ENCODE measurements around the gene GALNT7. TPM values are rescaled to one million over a fixed set of nuclear protein-coding genes. Genes with fewer than 3 reads are reported as not detected.

The GALNT7 gene
- total RNA-seq, 1 donor from 2014 or later, result 24.7 TPM

DNA sequence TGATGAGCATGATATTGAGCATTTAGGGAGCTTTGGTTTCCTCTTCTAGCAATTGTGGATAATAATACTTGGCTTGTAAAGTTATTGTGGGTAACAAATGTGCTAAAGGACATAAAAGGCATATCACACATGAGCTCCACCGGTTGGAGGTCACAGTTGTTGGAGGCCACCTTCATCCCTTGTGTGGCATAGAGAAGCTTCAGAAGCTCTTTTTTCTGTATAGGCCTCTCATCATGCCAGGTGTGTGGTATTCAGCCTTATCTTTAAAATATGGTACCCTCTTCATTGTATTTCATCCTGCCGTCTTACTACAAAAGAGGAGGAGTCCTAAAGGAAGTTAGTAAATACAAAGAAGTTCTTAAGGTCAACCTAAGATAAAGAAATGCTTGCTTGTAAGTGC, 99.1 kb downstream of the GALNT7 start:
- Histone ChIP-seq H3K27me3 (ENCODE audit: control insufficient read depth, insufficient read depth, low read length) (no peaks in the 10 kb centered on the region), H3K36me3 (ENCODE audit: control insufficient read depth, insufficient read depth, low read length) (no peaks in the 10 kb centered on the region), H3K4me3 (ENCODE audit: low read depth, low read length) (no peak overlapping the region)
- FAIRE-seq (no peak), DNase-seq (ENCODE audit: low read depth) (no peak)
- TF ChIP-seq, protein P1, sequence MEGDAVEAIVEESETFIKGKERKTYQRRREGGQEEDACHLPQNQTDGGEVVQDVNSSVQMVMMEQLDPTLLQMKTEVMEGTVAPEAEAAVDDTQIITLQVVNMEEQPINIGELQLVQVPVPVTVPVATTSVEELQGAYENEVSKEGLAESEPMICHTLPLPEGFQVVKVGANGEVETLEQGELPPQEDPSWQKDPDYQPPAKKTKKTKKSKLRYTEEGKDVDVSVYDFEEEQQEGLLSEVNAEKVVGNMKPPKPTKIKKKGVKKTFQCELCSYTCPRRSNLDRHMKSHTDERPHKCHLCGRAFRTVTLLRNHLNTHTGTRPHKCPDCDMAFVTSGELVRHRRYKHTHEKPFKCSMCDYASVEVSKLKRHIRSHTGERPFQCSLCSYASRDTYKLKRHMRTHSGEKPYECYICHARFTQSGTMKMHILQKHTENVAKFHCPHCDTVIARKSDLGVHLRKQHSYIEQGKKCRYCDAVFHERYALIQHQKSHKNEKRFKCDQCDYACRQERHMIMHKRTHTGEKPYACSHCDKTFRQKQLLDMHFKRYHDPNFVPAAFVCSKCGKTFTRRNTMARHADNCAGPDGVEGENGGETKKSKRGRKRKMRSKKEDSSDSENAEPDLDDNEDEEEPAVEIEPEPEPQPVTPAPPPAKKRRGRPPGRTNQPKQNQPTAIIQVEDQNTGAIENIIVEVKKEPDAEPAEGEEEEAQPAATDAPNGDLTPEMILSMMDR (IDR thresholded peaks at IDR 0.05; ENCODE audit: insufficient read depth, low read length, severe bottlenecking), result no peak

DNA sequence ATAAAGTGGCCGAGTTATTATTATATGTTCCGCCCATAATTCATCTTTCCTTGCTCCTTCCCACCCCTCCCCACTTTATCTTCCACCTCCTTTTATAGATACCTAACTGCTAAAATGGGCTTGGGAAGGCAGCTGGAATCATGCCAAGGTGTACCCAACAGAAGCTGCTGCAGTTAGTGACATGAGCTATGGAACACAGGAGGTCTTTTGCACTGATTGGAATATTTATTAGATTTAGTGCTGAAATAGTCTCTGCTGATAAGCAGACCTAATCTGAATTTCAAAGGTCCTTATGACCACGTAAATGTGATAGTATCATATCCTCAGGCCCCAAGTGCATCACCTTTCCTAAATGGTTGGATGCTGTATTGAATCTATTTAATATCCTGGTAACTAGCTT, 100.7 kb downstream of the GALNT7 start:
- no peaks in the 10 kb centered on the region for H3K27me3 ChIP-seq (ENCODE audit: control insufficient read depth, insufficient read depth, low read length)
- H3K4me3 ChIP-seq (ENCODE audit: low read depth, low read length), result no peak overlapping the region
- DNase-seq (ENCODE audit: low read depth), result no peak
- no peak for FAIRE-seq
- TF ChIP-seq, protein P1 (IDR thresholded peaks at IDR 0.05; ENCODE audit: insufficient read depth, low read length, severe bottlenecking), result no peak
- H3K36me3 ChIP-seq (ENCODE audit: control insufficient read depth, insufficient read depth, low read length), result no peaks in the 10 kb centered on the region

DNA sequence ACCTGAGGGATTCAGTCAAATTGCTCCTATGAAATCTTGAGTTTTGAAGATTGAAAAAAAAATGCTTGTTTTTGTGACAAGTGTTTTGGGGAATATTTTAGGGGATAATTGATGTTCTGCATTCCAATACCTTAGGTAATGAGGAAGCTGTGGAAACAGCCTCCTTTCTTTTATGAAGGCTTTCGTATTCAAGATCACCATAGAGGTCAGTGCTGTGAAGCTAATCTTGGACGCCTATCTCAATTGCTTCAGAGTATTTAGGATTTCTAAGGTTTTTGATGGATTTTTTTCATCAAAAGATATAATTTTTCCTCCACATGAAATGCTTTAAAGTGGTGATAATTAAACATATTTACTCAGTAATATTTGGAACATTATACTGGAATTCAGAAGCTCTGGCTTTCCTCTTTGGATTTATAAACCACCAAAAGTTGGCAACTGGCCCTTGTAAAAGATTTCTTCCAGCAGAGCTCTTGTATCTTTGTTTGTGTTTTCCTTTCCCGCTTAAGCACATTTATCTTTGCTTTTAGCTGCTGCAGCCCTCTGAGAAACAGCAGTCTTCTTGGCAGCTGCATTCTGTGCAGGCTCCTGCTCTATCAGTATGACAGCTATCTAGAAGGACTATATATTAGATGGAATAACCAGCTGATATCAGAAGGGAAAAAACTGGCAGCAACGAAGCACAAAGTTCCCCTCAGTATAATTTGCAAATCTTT, 101.9 kb downstream of the GALNT7 start:
- no peaks in the 10 kb centered on the region for H3K36me3 ChIP-seq (ENCODE audit: control insufficient read depth, insufficient read depth, low read length)
- DNase-seq (ENCODE audit: low read depth) (no peak), FAIRE-seq (no peak)
- H3K4me3 ChIP-seq (ENCODE audit: low read depth, low read length), result no peak overlapping the region
- TF ChIP-seq, protein P1 (IDR thresholded peaks at IDR 0.05; ENCODE audit: insufficient read depth, low read length, severe bottlenecking), result no peak
- H3K27me3 ChIP-seq (ENCODE audit: control insufficient read depth, insufficient read depth, low read length), result no peaks in the 10 kb centered on the region

DNA sequence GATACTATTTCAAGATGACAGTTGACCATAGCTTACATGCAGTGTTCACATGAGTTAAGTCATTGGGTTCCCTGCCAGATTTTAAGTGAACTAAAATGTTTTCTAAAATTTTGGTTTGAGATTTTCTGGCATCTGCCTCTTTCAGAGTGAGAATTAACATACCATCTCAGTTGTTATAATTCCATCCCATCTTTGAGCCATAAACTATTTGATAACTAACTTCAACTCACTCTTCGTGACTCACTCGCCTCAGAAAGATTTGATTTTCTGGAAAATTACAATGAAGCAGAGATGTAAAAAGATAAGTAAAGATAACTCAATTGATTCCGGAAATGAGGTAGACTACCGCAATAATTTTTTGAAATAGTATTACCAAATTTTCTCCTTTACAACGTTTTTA, 103.7 kb downstream of the GALNT7 start:
- no peak for FAIRE-seq
- TF ChIP-seq, protein P1 (IDR thresholded peaks at IDR 0.05; ENCODE audit: insufficient read depth, low read length, severe bottlenecking), result no peak
- Histone ChIP-seq H3K27me3 (ENCODE audit: control insufficient read depth, insufficient read depth, low read length) (no peaks in the 10 kb centered on the region), H3K4me3 (ENCODE audit: low read depth, low read length) (no peak overlapping the region), H3K36me3 (ENCODE audit: control insufficient read depth, insufficient read depth, low read length) (no peaks in the 10 kb centered on the region)
- no peak for DNase-seq (ENCODE audit: low read depth)

DNA sequence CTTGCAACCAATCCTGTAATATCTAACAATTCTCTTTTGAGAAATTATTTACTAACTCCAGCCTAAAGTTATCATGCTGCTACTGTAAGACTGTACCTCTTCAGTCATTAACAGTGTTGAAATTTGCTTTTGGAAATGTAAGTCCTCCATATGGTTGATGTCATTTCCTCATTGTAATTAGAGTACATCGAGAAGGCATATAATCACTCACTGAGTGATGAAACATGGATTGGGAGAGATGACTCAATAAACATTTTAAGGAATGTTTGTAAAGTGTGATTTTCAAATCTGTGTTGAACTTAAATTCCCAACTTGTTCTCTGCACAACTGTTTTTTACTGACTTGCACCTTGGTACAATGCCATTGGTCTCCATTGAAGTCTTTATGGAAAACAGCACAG, 104.4 kb downstream of the GALNT7 start:
- no peaks in the 10 kb centered on the region for H3K36me3 ChIP-seq (ENCODE audit: control insufficient read depth, insufficient read depth, low read length)
- FAIRE-seq (no peak), DNase-seq (ENCODE audit: low read depth) (peak; percentile 85)
- no peaks in the 10 kb centered on the region for H3K27me3 ChIP-seq (ENCODE audit: control insufficient read depth, insufficient read depth, low read length)
- H3K4me3 ChIP-seq (ENCODE audit: low read depth, low read length), result no peak overlapping the region
- TF ChIP-seq, protein P1 (IDR thresholded peaks at IDR 0.05; ENCODE audit: insufficient read depth, low read length, severe bottlenecking), result no peak

DNA sequence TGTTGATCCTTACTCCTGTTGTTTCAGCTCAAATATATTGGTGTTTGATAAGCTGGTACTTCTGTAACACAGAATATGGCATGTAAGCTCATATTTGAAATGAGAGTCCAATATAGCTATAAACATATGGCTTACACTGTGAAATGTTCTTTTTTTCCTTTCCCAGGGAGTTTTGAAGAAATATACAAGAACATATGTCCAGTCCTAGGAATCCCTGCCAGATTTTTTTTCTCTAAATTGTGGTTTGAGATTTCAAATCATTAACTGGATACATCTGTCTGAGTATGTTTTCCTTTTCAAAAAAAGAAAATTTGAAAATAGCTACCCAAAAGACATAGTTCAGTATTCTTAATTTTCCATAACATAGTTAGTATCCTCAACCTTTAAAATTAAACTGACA, 105.3 kb downstream of the GALNT7 start:
- no peaks in the 10 kb centered on the region for H3K27me3 ChIP-seq (ENCODE audit: control insufficient read depth, insufficient read depth, low read length)
- TF ChIP-seq, protein P1 (IDR thresholded peaks at IDR 0.05; ENCODE audit: insufficient read depth, low read length, severe bottlenecking), result no peak
- H3K36me3 ChIP-seq (ENCODE audit: control insufficient read depth, insufficient read depth, low read length), result no peaks in the 10 kb centered on the region
- FAIRE-seq (no peak), DNase-seq (ENCODE audit: low read depth) (no peak)
- no peak overlapping the region for H3K4me3 ChIP-seq (ENCODE audit: low read depth, low read length)

Measured in bronchial epithelial cell (primary cell).